WERI-Rb-1 (cell line): ENCODE results near the gene SMIM26.

ENCODE experiments used
- DNase-seq: peaks from one replicate; pipeline ENCODE4 v3.0.0-alpha.2; 2020
- H3K27ac ChIP-seq: fragments of 250-450 bp; sonication (Bioruptor Pico); 2 replicates; pipeline ENCODE4 v1.5.1; 2020; ENCODE audit warnings: mild to moderate bottlenecking, moderate library complexity
- H3K27me3 ChIP-seq: fragments of 250-450 bp; sonication (Bioruptor Pico); 2 replicates; pipeline ENCODE4 v1.5.1; 2021; ENCODE audit warnings: mild to moderate bottlenecking, low read depth, moderate library complexity; ENCODE audit not compliant: insufficient read depth, severe bottlenecking
- H3K36me3 ChIP-seq: fragments of 250-450 bp; sonication (Bioruptor Pico); 2 replicates; pipeline ENCODE4 v1.5.1; 2020; ENCODE audit warnings: mild to moderate bottlenecking, moderate library complexity
- H3K4me3 ChIP-seq: 2 replicates; pipeline ENCODE4 v1.5.1; 2011; ENCODE audit warnings: low read depth, mild to moderate bottlenecking, control low read depth, low read length
- H3K9me3 ChIP-seq: fragments of 250-450 bp; sonication (Bioruptor Pico); 2 replicates; pipeline ENCODE4 v1.5.1; 2021; ENCODE audit warnings: mild to moderate bottlenecking, moderate library complexity; ENCODE audit not compliant: severe bottlenecking
- CTCF ChIP-seq: IDR thresholded peaks from 2 replicates; pipeline ENCODE4 v1.5.1; 2011; ENCODE audit warnings: low read depth, mild to moderate bottlenecking, control low read depth, inconsistent platforms, low read length

SMIM26 gene

DNA sequence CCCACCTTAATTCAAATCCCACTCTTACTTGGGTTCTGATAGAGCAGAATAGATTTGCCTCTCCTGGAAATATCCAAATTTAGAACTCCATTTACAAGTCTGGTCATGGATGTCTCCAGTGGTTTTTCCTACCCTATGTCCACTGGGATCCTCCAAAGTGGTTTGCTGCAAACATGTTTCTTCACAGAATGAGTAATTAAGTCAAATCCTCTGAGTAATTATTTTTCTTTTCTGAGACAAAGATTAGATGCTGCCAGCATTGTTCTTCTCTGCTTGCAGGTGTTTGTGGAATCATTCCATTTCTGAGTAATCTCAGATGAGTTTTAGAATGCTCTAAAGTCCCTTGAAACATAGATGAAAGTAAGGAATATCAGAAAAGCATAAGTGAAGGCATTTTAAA is 42.5 kb downstream of the SMIM26 start:
- Histone ChIP-seq H3K27me3 (no peaks in the 10 kb centered on the region), H3K9me3 (no peaks in the 10 kb centered on the region), H3K4me3 (no peak overlapping the region), H3K27ac (no peak overlapping the region), H3K36me3 (no peaks in the 10 kb centered on the region)
- no peak for TF ChIP-seq CTCF
- no peak for DNase-seq

DNA sequence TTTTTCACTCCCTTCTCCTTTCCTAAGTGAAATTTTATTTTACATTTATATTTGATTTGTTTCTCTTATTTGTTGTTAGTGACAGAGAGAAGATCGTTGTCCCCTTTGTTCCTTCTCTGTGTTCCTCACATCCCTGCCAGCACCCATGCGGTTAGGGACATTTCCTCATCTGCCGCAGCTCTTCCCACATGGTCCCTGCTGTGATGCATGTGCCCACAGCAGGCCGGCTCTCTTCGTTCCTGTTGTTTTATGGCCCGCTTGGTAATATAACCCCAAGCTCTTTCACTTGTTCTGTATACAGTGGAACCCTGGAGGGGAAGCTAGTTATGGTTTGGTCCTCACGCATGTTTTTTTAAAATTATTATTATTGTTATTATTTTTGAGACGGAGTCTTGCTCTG is 44.3 kb downstream of the SMIM26 start:
- Histone ChIP-seq H3K9me3 (no peaks in the 10 kb centered on the region), H3K4me3 (no peak overlapping the region), H3K27me3 (no peaks in the 10 kb centered on the region), H3K27ac (no peak overlapping the region), H3K36me3 (no peaks in the 10 kb centered on the region)
- no peak for DNase-seq
- TF ChIP-seq CTCF: no peak

- no peak overlapping the region for H3K4me3 ChIP-seq
- TF ChIP-seq CTCF: no peak
- no peaks in the 10 kb centered on the region for H3K27me3 ChIP-seq
- DNase-seq: no peak
- no peak overlapping the region for H3K27ac ChIP-seq
- no peaks in the 10 kb centered on the region for H3K9me3 ChIP-seq
- H3K36me3 ChIP-seq: no peaks in the 10 kb centered on the region
These were observed 46.3 kb downstream of the SMIM26 start for GRCh38 chr20:18613553-18613952.

GRCh38 chr20:18614244-18614643 is 47.0 kb downstream of the SMIM26 start:
- DNase-seq: no peak
- no peaks in the 10 kb centered on the region for H3K9me3 ChIP-seq
- no peak overlapping the region for H3K4me3 ChIP-seq
- H3K27me3 ChIP-seq: no peaks in the 10 kb centered on the region
- no peak overlapping the region for H3K27ac ChIP-seq
- H3K36me3 ChIP-seq: no peaks in the 10 kb centered on the region
- no peak for TF ChIP-seq CTCF

DNA sequence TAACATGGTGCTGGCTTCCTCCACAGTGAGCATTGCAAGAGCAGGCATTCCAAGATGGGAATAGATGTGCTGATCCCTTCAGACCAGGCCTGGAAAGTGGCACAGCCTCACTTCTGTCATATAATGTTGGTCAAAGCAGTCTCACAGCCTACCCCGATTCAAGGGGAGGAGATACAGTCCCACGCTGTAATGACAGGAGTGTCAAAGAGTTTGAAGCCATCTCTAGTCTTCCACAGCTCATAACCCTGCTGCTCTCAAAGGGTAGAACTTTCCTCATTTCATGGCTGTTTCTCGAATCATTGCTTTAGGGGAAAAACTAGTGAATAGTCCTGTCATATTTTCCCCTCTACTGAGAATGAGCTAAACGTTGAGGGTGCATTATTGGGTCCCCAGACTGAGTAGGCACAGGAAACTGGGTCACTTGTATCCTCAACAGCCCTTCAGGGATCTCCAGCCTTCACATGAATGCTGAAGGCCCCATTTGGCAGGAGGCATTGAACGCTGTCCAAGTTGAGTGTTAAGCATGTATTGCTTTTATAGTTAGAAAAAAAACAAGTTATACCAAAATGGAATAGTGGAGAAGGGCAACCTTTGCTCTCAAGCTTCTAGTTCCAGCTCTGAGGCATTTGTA is 47.9 kb downstream of the SMIM26 start:
- DNase-seq: no peak
- Histone ChIP-seq H3K27me3 (no peaks in the 10 kb centered on the region), H3K9me3 (no peaks in the 10 kb centered on the region), H3K27ac (no peak overlapping the region), H3K4me3 (no peak overlapping the region), H3K36me3 (no peaks in the 10 kb centered on the region)
- TF ChIP-seq CTCF: no peak
